Measurements from ENCODE around the gene KIF20A. TPM values are rescaled to one million over a fixed set of nuclear protein-coding genes. Genes with fewer than 3 reads are reported as not detected.
A peak's percentile ranks its signal among the peaks of the same experiment; 100 is the strongest.
"Not testable (repeated sequence)": the region's sequence is repeated elsewhere in the genome, so short reads cannot be mapped to it uniquely, and the experiment has no call there.

The KIF20A gene
- polyA plus RNA-seq (ENCODE audit: insufficient read length), result 61.8 TPM
- long read RNA-seq, donor 1, partial matches to known transcripts, result 7 of 10 reads
- long read RNA-seq, donor 1, other reads (novel, unspliced or antisense), result 0 of 10 reads
- long read RNA-seq, donor 2, transcript KIF20A-201 (19 exons, 3,201 nt), result major isoform, 7 of 7 reads
- long read RNA-seq, donor 2, partial matches to known transcripts, result 0 of 7 reads
- long read RNA-seq, donor 2, other reads (novel, unspliced or antisense), result 0 of 7 reads
- long read RNA-seq, donor 3, partial matches to known transcripts, result 81 of 84 reads
- long read RNA-seq, donor 3, other reads (novel, unspliced or antisense), result 0 of 84 reads
- long read RNA-seq, donor 4, result 0 reads
- long read RNA-seq, donor 5, transcript KIF20A-201 (19 exons, 3,201 nt), result major isoform, 13 of 154 reads
- long read RNA-seq, donor 5, partial matches to known transcripts, result 141 of 154 reads
- long read RNA-seq, donor 5, other reads (novel, unspliced or antisense), result 0 of 154 reads
- long read RNA-seq, donor 6, partial matches to known transcripts, result 0 of 2 reads
- long read RNA-seq, donor 6, other reads (novel, unspliced or antisense), result 0 of 2 reads
- long read RNA-seq, donor 7, transcript KIF20A-201 (19 exons, 3,201 nt), result major isoform, 6 of 6 reads
- long read RNA-seq, donor 7, partial matches to known transcripts, result 0 of 6 reads
- long read RNA-seq, donor 7, other reads (novel, unspliced or antisense), result 0 of 6 reads
- long read RNA-seq, donor 8, partial matches to known transcripts, result 49 of 51 reads
- long read RNA-seq, donor 8, other reads (novel, unspliced or antisense), result 0 of 51 reads

- DNase-seq, result peak; percentile 96
Observed at GRCh38 chr5:138178516-138179276, at the start of gene KIF20A, which contains the start of gene BRD8. KIF20A (plus strand) TSS chr5:138179112; CDS start chr5:138179681, 569 bp downstream. BRD8 (minus strand) TSS chr5:138178630; CDS start chr5:138178614, 16 bp downstream.

- no peak for DNase-seq
Observed at GRCh38 chr5:138129347-138129746, 49.6 kb upstream of the KIF20A start.

- no peak for DNase-seq
Observed at GRCh38 chr5:138132543-138132942, 46.4 kb upstream of the KIF20A start.

- DNase-seq, result peak; percentile 78
Observed at GRCh38 chr5:138138949-138139780, 39.7 kb upstream of the KIF20A start, which contains the start of gene NME5. NME5 (minus strand) TSS chr5:138139428; CDS start chr5:138138780, 648 bp downstream.

GRCh38 chr5:138139781-138140090, 39.2 kb upstream of the KIF20A start:
- no peak for DNase-seq

- no peak for DNase-seq
Observed at GRCh38 chr5:138140268-138140667, 38.6 kb upstream of the KIF20A start.

GRCh38 chr5:138141734-138142133, 37.2 kb upstream of the KIF20A start:
- DNase-seq, result no peak

GRCh38 chr5:138143578-138143977, 35.3 kb upstream of the KIF20A start:
- not testable (repeated sequence) for DNase-seq

GRCh38 chr5:138148811-138149210, 30.1 kb upstream of the KIF20A start:
- no peak for DNase-seq

- DNase-seq, result no peak
Observed at GRCh38 chr5:138149530-138149929, 29.4 kb upstream of the KIF20A start.

- not testable (repeated sequence) for DNase-seq
Observed at GRCh38 chr5:138155977-138156376, 22.9 kb upstream of the KIF20A start.

GRCh38 chr5:138157626-138158025, 21.3 kb upstream of the KIF20A start:
- DNase-seq, result no peak

GRCh38 chr5:138159666-138160065, 19.2 kb upstream of the KIF20A start:
- DNase-seq, result no peak

- no peak for DNase-seq
Observed at GRCh38 chr5:138160706-138161105, 18.2 kb upstream of the KIF20A start.

GRCh38 chr5:138163721-138164120, 15.2 kb upstream of the KIF20A start:
- no peak for DNase-seq

GRCh38 chr5:138169124-138169523, 9.8 kb upstream of the KIF20A start:
- DNase-seq, result no peak

- DNase-seq, result no peak
Observed at GRCh38 chr5:138170299-138170698, 8.6 kb upstream of the KIF20A start.

GRCh38 chr5:138177941-138178515, 884 bp upstream of the KIF20A start:
- DNase-seq, result peak; percentile 44

GRCh38 chr5:138179277-138179857, 455 bp downstream of the KIF20A start:
- no peak for DNase-seq

GRCh38 chr5:138180183-138180782, 1.4 kb downstream of the KIF20A start:
- DNase-seq, result peak; percentile 63
